ENCODE data around the gene BGLAP.

The BGLAP gene

GRCh38 chr1:156257711-156258110 lies 15.7 kb downstream of the BGLAP start:
- no peak for DNase-seq (ENCODE audit: low read depth)

GRCh38 chr1:156258859-156259258 lies 16.9 kb downstream of the BGLAP start:
- no peak for DNase-seq (ENCODE audit: low read depth)

GRCh38 chr1:156259805-156260204 lies 17.8 kb downstream of the BGLAP start:
- DNase-seq (ENCODE audit: low read depth): no peak

GRCh38 chr1:156260896-156261295 lies 18.9 kb downstream of the BGLAP start:
- DNase-seq (ENCODE audit: low read depth): no peak

GRCh38 chr1:156262461-156263287 lies 20.7 kb downstream of the BGLAP start:
- no peak for DNase-seq (ENCODE audit: low read depth)

GRCh38 chr1:156263288-156263655 lies 21.3 kb downstream of the BGLAP start:
- no peak for DNase-seq (ENCODE audit: low read depth)

GRCh38 chr1:156266051-156266450 lies 24.1 kb downstream of the BGLAP start:
- no peak for DNase-seq (ENCODE audit: low read depth)

GRCh38 chr1:156268336-156268735 lies 26.4 kb downstream of the BGLAP start:
- no peak for DNase-seq (ENCODE audit: low read depth)

GRCh38 chr1:156270314-156270713 lies 28.3 kb downstream of the BGLAP start:
- DNase-seq (ENCODE audit: low read depth): no peak

- no peak for DNase-seq (ENCODE audit: low read depth)
Measured at GRCh38 chr1:156276532-156276931, 34.5 kb downstream of the BGLAP start.

- DNase-seq (ENCODE audit: low read depth): no peak
Measured at GRCh38 chr1:156276966-156277381, 35.0 kb downstream of the BGLAP start.

GRCh38 chr1:156279837-156280236 lies 37.9 kb downstream of the BGLAP start:
- DNase-seq (ENCODE audit: low read depth): no peak

GRCh38 chr1:156281281-156281680 lies 39.3 kb downstream of the BGLAP start:
- peak; percentile 25 for DNase-seq (ENCODE audit: low read depth)

GRCh38 chr1:156281693-156282478 lies 39.9 kb downstream of the BGLAP start:
- no peak for DNase-seq (ENCODE audit: low read depth)

GRCh38 chr1:156282479-156283222 lies 40.7 kb downstream of the BGLAP start, which contains the start of gene SMG5:
TSS of gene SMG5 (minus strand) at chr1:156282825. CDS start at chr1:156282680, 145 bp downstream.
- peak; percentile 89 for DNase-seq (ENCODE audit: low read depth)

- DNase-seq (ENCODE audit: low read depth): no peak
Measured at GRCh38 chr1:156283521-156283920, 41.5 kb downstream of the BGLAP start.

GRCh38 chr1:156284112-156284511 lies 42.1 kb downstream of the BGLAP start, which contains the start of gene TMEM79:
TSS of gene TMEM79 (plus strand) at chr1:156284325. CDS start at chr1:156285227, 902 bp downstream.
- DNase-seq (ENCODE audit: low read depth): no peak

GRCh38 chr1:156284757-156285156 lies 42.8 kb downstream of the BGLAP start:
- DNase-seq (ENCODE audit: low read depth): no peak

- DNase-seq (ENCODE audit: low read depth): no peak
Measured at GRCh38 chr1:156285437-156285836, 43.5 kb downstream of the BGLAP start.

GRCh38 chr1:156286061-156286460 lies 44.1 kb downstream of the BGLAP start:
- no peak for DNase-seq (ENCODE audit: low read depth)

GRCh38 chr1:156289857-156290256 lies 47.9 kb downstream of the BGLAP start:
- no peak for DNase-seq (ENCODE audit: low read depth)

Measured in activated T-helper 9 cell treated with anti-CD3 and anti-CD28 coated beads, Interleukin-2, amount 50 U/mL, for 16 hours (primary cell).